ENCODE results near the gene PIP5K1B. TPM values are rescaled to one million over a fixed set of nuclear protein-coding genes. Genes with fewer than 3 reads are reported as not detected.
A peak's percentile ranks its signal among the peaks of the same experiment; 100 is the strongest.

PIP5K1B gene
- total and polyA plus RNA-seq, 2 of the 13 experiments (the other 11 are each of a cell fraction or from before 2014, with no cell fraction given), result 15.8 to 17.5 TPM

DNA sequence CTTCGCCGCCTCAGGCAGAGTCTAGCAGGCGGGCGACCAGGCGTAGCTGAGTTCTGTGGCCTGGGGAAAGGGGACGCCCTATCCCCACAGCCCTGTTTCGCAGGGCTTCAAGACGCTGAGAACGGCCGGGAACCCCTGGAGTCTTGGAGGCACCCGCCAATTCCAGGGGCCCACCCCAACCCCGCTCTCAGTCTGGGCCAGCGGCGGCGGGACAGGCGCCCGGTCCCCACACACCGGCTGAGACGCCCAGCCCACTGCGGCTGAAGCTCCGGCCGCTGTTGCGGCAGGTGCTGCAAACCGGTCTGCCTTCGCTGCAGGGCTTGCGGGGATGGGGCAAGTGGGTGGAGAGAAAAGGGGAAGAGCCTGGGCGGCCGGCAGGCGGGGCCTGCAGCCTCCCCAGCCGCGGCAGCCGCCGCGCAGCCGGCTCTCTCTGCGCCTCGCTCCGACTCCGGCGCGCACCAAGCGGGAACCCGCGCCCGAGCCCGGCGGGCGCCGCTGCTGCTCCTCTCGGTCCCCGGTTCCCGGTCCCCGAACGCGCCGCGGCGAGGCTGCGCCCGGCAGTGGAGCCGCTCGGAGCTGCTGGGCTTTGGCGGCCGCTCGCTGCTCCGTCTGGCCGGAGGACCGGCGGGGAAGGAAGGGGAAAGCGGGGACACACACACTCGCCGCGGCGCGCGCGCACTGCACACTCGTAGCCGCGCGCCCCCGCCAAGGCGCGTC lies at the start of gene PIP5K1B (continued):
- TF ChIP-seq, protein P1, sequence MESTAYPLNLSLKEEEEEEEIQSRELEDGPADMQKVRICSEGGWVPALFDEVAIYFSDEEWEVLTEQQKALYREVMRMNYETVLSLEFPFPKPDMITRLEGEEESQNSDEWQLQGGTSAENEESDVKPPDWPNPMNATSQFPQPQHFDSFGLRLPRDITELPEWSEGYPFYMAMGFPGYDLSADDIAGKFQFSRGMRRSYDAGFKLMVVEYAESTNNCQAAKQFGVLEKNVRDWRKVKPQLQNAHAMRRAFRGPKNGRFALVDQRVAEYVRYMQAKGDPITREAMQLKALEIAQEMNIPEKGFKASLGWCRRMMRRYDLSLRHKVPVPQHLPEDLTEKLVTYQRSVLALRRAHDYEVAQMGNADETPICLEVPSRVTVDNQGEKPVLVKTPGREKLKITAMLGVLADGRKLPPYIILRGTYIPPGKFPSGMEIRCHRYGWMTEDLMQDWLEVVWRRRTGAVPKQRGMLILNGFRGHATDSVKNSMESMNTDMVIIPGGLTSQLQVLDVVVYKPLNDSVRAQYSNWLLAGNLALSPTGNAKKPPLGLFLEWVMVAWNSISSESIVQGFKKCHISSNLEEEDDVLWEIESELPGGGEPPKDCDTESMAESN (CRISPR knock-in tag; conservative IDR thresholded peaks at IDR 0.05), result 0 out of 2 replicates have a peak, but pooled peaks have one; percentile 36
- TF ChIP-seq SOX6 (IDR thresholded peaks at IDR 0.05), result no peak
- TF ChIP-seq SOX6 (CRISPR knock-in tag; IDR thresholded peaks at IDR 0.05), result no peak; the same call in 1 of the 2 replicates
- TF ChIP-seq EHMT2 (IDR thresholded peaks at IDR 0.05; ENCODE audit: borderline replicate concordance, low read depth, low read length), result no peak
- TF ChIP-seq, protein P2, sequence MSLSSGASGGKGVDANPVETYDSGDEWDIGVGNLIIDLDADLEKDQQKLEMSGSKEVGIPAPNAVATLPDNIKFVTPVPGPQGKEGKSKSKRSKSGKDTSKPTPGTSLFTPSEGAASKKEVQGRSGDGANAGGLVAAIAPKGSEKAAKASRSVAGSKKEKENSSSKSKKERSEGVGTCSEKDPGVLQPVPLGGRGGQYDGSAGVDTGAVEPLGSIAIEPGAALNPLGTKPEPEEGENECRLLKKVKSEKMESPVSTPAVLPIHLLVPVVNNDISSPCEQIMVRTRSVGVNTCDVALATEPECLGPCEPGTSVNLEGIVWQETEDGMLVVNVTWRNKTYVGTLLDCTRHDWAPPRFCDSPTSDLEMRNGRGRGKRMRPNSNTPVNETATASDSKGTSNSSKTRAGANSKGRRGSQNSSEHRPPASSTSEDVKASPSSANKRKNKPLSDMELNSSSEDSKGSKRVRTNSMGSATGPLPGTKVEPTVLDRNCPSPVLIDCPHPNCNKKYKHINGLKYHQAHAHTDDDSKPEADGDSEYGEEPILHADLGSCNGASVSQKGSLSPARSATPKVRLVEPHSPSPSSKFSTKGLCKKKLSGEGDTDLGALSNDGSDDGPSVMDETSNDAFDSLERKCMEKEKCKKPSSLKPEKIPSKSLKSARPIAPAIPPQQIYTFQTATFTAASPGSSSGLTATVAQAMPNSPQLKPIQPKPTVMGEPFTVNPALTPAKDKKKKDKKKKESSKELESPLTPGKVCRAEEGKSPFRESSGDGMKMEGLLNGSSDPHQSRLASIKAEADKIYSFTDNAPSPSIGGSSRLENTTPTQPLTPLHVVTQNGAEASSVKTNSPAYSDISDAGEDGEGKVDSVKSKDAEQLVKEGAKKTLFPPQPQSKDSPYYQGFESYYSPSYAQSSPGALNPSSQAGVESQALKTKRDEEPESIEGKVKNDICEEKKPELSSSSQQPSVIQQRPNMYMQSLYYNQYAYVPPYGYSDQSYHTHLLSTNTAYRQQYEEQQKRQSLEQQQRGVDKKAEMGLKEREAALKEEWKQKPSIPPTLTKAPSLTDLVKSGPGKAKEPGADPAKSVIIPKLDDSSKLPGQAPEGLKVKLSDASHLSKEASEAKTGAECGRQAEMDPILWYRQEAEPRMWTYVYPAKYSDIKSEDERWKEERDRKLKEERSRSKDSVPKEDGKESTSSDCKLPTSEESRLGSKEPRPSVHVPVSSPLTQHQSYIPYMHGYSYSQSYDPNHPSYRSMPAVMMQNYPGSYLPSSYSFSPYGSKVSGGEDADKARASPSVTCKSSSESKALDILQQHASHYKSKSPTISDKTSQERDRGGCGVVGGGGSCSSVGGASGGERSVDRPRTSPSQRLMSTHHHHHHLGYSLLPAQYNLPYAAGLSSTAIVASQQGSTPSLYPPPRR (CRISPR knock-in tag; IDR thresholded peaks at IDR 0.05; ENCODE audit: borderline replicate concordance), result peak; percentile 38; the same call in 1 of the 2 replicates
- no peak for TF ChIP-seq GATAD2A (CRISPR knock-in tag; IDR thresholded peaks at IDR 0.05)
- peak; percentile 5; the same call in 1 of the 2 replicates for TF ChIP-seq CEBPB (IDR thresholded peaks at IDR 0.05; ENCODE audit: borderline replicate concordance, low read depth, low read length)
- no peak for TF ChIP-seq TCF7L2 (IDR thresholded peaks at IDR 0.05; ENCODE audit: low read depth, low read length)
- TF ChIP-seq, protein P3, sequence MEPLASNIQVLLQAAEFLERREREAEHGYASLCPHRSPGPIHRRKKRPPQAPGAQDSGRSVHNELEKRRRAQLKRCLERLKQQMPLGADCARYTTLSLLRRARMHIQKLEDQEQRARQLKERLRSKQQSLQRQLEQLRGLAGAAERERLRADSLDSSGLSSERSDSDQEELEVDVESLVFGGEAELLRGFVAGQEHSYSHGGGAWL (CRISPR knock-in tag; IDR thresholded peaks at IDR 0.05), result peak; percentile 43; the same call in 1 of the 2 replicates
- TF ChIP-seq SP4 (CRISPR knock-in tag; IDR thresholded peaks at IDR 0.05), result peak; percentile 17; the same call in 1 of the 2 replicates
- TF ChIP-seq, protein P4, sequence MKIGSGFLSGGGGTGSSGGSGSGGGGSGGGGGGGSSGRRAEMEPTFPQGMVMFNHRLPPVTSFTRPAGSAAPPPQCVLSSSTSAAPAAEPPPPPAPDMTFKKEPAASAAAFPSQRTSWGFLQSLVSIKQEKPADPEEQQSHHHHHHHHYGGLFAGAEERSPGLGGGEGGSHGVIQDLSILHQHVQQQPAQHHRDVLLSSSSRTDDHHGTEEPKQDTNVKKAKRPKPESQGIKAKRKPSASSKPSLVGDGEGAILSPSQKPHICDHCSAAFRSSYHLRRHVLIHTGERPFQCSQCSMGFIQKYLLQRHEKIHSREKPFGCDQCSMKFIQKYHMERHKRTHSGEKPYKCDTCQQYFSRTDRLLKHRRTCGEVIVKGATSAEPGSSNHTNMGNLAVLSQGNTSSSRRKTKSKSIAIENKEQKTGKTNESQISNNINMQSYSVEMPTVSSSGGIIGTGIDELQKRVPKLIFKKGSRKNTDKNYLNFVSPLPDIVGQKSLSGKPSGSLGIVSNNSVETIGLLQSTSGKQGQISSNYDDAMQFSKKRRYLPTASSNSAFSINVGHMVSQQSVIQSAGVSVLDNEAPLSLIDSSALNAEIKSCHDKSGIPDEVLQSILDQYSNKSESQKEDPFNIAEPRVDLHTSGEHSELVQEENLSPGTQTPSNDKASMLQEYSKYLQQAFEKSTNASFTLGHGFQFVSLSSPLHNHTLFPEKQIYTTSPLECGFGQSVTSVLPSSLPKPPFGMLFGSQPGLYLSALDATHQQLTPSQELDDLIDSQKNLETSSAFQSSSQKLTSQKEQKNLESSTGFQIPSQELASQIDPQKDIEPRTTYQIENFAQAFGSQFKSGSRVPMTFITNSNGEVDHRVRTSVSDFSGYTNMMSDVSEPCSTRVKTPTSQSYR (CRISPR knock-in tag; IDR thresholded peaks at IDR 0.05; ENCODE audit: borderline replicate concordance), result no peak
- TF ChIP-seq XRCC5 (optimal IDR thresholded peaks at IDR 0.05; ENCODE audit: low read length), result peak; percentile 50
- no peak for TF ChIP-seq ELF4 (CRISPR knock-in tag; IDR thresholded peaks at IDR 0.05; ENCODE audit: borderline replicate concordance)
- TF ChIP-seq PTBP1 (IDR thresholded peaks at IDR 0.05; ENCODE audit: low read depth, low read length, poor library complexity, severe bottlenecking), result peak; percentile 88
- TF ChIP-seq, protein P5, sequence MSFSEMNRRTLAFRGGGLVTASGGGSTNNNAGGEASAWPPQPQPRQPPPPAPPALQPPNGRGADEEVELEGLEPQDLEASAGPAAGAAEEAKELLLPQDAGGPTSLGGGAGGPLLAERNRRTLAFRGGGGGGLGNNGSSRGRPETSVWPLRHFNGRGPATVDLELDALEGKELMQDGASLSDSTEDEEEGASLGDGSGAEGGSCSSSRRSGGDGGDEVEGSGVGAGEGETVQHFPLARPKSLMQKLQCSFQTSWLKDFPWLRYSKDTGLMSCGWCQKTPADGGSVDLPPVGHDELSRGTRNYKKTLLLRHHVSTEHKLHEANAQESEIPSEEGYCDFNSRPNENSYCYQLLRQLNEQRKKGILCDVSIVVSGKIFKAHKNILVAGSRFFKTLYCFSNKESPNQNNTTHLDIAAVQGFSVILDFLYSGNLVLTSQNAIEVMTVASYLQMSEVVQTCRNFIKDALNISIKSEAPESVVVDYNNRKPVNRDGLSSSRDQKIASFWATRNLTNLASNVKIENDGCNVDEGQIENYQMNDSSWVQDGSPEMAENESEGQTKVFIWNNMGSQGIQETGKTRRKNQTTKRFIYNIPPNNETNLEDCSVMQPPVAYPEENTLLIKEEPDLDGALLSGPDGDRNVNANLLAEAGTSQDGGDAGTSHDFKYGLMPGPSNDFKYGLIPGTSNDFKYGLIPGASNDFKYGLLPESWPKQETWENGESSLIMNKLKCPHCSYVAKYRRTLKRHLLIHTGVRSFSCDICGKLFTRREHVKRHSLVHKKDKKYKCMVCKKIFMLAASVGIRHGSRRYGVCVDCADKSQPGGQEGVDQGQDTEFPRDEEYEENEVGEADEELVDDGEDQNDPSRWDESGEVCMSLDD (CRISPR knock-in tag; IDR thresholded peaks at IDR 0.05; ENCODE audit: borderline replicate concordance), result 0 out of 2 replicates have a peak, but pooled peaks have one; percentile 43
